GM19455 (cell line): ENCODE results near the gene SLC4A1.
"Not testable (repeated sequence)": the region's sequence is repeated elsewhere in the genome, so short reads cannot be mapped to it uniquely, and the experiment has no call there.

ENCODE experiments used
- ATAC-seq: cut with Tn5 transposase; IDR thresholded peaks from one replicate; pipeline ENCODE4 v1.9.1; 2021; ENCODE audit not compliant: unreplicated experiment

Gene SLC4A1

GRCh38 chr17:44257815-44258760 is 9.8 kb downstream of the SLC4A1 start:
- ATAC-seq = no peak

GRCh38 chr17:44256671-44257070 is 11.3 kb downstream of the SLC4A1 start:
- ATAC-seq = no peak

- no peak for ATAC-seq
Observed at GRCh38 chr17:44255915-44256314, 12.0 kb downstream of the SLC4A1 start.

- no peak for ATAC-seq
Observed at GRCh38 chr17:44254361-44255095, 13.4 kb downstream of the SLC4A1 start.

- ATAC-seq = no peak
Observed at GRCh38 chr17:44253006-44253405, 14.9 kb downstream of the SLC4A1 start.

GRCh38 chr17:44251062-44251461 is 16.9 kb downstream of the SLC4A1 start:
- no peak for ATAC-seq

GRCh38 chr17:44249501-44250246 is 18.3 kb downstream of the SLC4A1 start:
- ATAC-seq = no peak

GRCh38 chr17:44247876-44248736 is 19.8 kb downstream of the SLC4A1 start:
- no peak for ATAC-seq

- ATAC-seq = no peak
Observed at GRCh38 chr17:44247440-44247841, 20.5 kb downstream of the SLC4A1 start.

- no peak for ATAC-seq
Observed at GRCh38 chr17:44241106-44241624, 26.8 kb downstream of the SLC4A1 start.

- not testable (repeated sequence) for ATAC-seq
Observed at GRCh38 chr17:44237886-44238285, 30.0 kb downstream of the SLC4A1 start.

GRCh38 chr17:44236444-44236991 is 31.4 kb downstream of the SLC4A1 start:
- ATAC-seq = no peak

GRCh38 chr17:44235583-44235936 is 32.4 kb downstream of the SLC4A1 start:
- ATAC-seq = no peak

GRCh38 chr17:44233582-44233981 is 34.4 kb downstream of the SLC4A1 start:
- no peak for ATAC-seq

- ATAC-seq = no peak
Observed at GRCh38 chr17:44232061-44232460, 35.9 kb downstream of the SLC4A1 start.

GRCh38 chr17:44230140-44230539 is 37.8 kb downstream of the SLC4A1 start:
- no peak for ATAC-seq

GRCh38 chr17:44229090-44229489 is 38.8 kb downstream of the SLC4A1 start:
- no peak for ATAC-seq

- no peak for ATAC-seq
Observed at GRCh38 chr17:44223541-44224071, 44.3 kb downstream of the SLC4A1 start.

- no peak for ATAC-seq
Observed at GRCh38 chr17:44222112-44222869, 45.6 kb downstream of the SLC4A1 start.
